H9 (cell line): ENCODE measurements around the gene MICU2. TPM values are rescaled to one million over a fixed set of nuclear protein-coding genes. Genes with fewer than 3 reads are reported as not detected.

ENCODE experiments used
- DNase-seq: peaks from one replicate; pipeline ENCODE4 v3.0.0-alpha.2; 2017
- H2AFZ ChIP-seq: one replicate; pipeline ENCODE4 v1.6.1; 2013; ENCODE audit warnings: mild to moderate bottlenecking, low read length, control low read depth, moderate library complexity
- H2AK5ac ChIP-seq: 2 replicates; pipeline ENCODE4 v1.6.1; 2013; ENCODE audit warnings: low read length, control low read depth, mixed read lengths; ENCODE audit not compliant: insufficient read length
- H2BK120ac ChIP-seq: one replicate; pipeline ENCODE4 v1.6.1; 2013; ENCODE audit warnings: low read depth, mild to moderate bottlenecking, low read length, control low read depth, inconsistent platforms; ENCODE audit not compliant: poor library complexity, severe bottlenecking
- H2BK12ac ChIP-seq: 2 replicates; pipeline ENCODE4 v1.6.1; 2013; ENCODE audit warnings: low read length, control low read depth, mixed read lengths, low read depth; ENCODE audit not compliant: insufficient read length
- H2BK15ac ChIP-seq: 2 replicates; pipeline ENCODE4 v1.6.1; 2013; ENCODE audit warnings: low read depth, low read length, control low read depth
- H2BK20ac ChIP-seq: one replicate; pipeline ENCODE4 v1.6.1; 2013; ENCODE audit warnings: low read depth, mild to moderate bottlenecking, low read length, control low read depth, inconsistent platforms; ENCODE audit not compliant: poor library complexity, severe bottlenecking
- H2BK5ac ChIP-seq: 2 replicates; pipeline ENCODE4 v1.6.1; 2013; ENCODE audit warnings: low read length, control low read depth, mixed read lengths; ENCODE audit not compliant: insufficient read length
- H3K14ac ChIP-seq: 2 replicates; pipeline ENCODE4 v1.6.1; 2013; ENCODE audit warnings: low read length, control low read depth; ENCODE audit not compliant: insufficient read depth
- H3K18ac ChIP-seq: 2 replicates; pipeline ENCODE4 v1.6.1; 2013; ENCODE audit warnings: low read depth, mild to moderate bottlenecking, mixed read lengths, low read length, control low read depth; ENCODE audit not compliant: insufficient read length
- H3K23ac ChIP-seq: 2 replicates; pipeline ENCODE4 v1.6.1; 2013; ENCODE audit warnings: low read length, control low read depth, mixed read lengths, low read depth; ENCODE audit not compliant: insufficient read length
- H3K23me2 ChIP-seq: 2 replicates; pipeline ENCODE4 v1.6.1; 2013; ENCODE audit warnings: low read depth, mild to moderate bottlenecking, mixed read lengths, low read length, control low read depth; ENCODE audit not compliant: insufficient read length, poor library complexity, severe bottlenecking
- H3K27ac ChIP-seq: 2 replicates; pipeline ENCODE4 v1.5.1; 2013; ENCODE audit warnings: low read length, control low read depth, mixed read lengths, low read depth; ENCODE audit not compliant: insufficient read length
- H3K27me3 ChIP-seq: 2 replicates; pipeline ENCODE4 v1.6.1; 2013; ENCODE audit warnings: low read length, control low read depth, inconsistent platforms; ENCODE audit not compliant: insufficient read depth
- H3K4ac ChIP-seq: 2 replicates; pipeline ENCODE4 v1.6.1; 2013; ENCODE audit warnings: low read depth, mild to moderate bottlenecking, control low read depth, inconsistent platforms, low read length, moderate library complexity
- H3K4me1 ChIP-seq: 2 replicates; pipeline ENCODE4 v1.6.1; 2013; ENCODE audit warnings: low read length, control low read depth, inconsistent platforms; ENCODE audit not compliant: insufficient read depth
- H3K4me2 ChIP-seq: 2 replicates; pipeline ENCODE4 v1.6.1; 2013; ENCODE audit warnings: low read length, control low read depth, mixed read lengths; ENCODE audit not compliant: insufficient read length, insufficient read depth
- H3K56ac ChIP-seq: 2 replicates; pipeline ENCODE4 v1.6.1; 2013; ENCODE audit warnings: low read depth, mild to moderate bottlenecking, mixed read lengths, low read length, control low read depth; ENCODE audit not compliant: insufficient read length
- H3K79me1 ChIP-seq: 2 replicates; pipeline ENCODE4 v1.6.1; 2013; ENCODE audit warnings: low read depth, mild to moderate bottlenecking, moderate library complexity, low read length, control low read depth, inconsistent platforms; ENCODE audit not compliant: insufficient read depth, poor library complexity, severe bottlenecking
- H3K79me2 ChIP-seq: 2 replicates; pipeline ENCODE4 v1.6.1; 2013; ENCODE audit warnings: low read length, control low read depth, inconsistent platforms; ENCODE audit not compliant: insufficient read depth
- H3K9ac ChIP-seq: 2 replicates; pipeline ENCODE4 v1.6.1; 2013; ENCODE audit warnings: low read length, control low read depth, mixed read lengths; ENCODE audit not compliant: insufficient read length; ENCODE audit errors: extremely low read depth
- H3K9me3 ChIP-seq: one replicate; pipeline ENCODE4 v1.6.1; 2013; ENCODE audit warnings: low read depth, low read length, inconsistent platforms; ENCODE audit not compliant: control insufficient read depth
- H3T11ph ChIP-seq: one replicate; pipeline ENCODE4 v1.6.1; 2013; ENCODE audit warnings: mild to moderate bottlenecking, low read length, control low read depth, inconsistent platforms
- H4K20me1 ChIP-seq: one replicate; pipeline ENCODE4 v1.6.1; 2013; ENCODE audit not compliant: control insufficient read depth, insufficient read length, insufficient read depth
- H4K5ac ChIP-seq: 2 replicates; pipeline ENCODE4 v1.6.1; 2013; ENCODE audit warnings: low read depth, mild to moderate bottlenecking, mixed read lengths, low read length, control low read depth; ENCODE audit not compliant: insufficient read length
- H4K8ac ChIP-seq: replicated peaks from 2 replicates; pipeline ENCODE4 v1.6.1; 2013; ENCODE audit warnings: low read length, control low read depth, mixed read lengths, low read depth; ENCODE audit not compliant: insufficient read length
- H4K91ac ChIP-seq: 2 replicates; pipeline ENCODE4 v1.6.1; 2013; ENCODE audit warnings: low read depth, mild to moderate bottlenecking, moderate library complexity, mixed read lengths, low read length, control low read depth; ENCODE audit not compliant: insufficient read length
- H3K27ac Mint-ChIP-seq, 3 experiments: 2 replicates in 2 of 3; 3 replicates in 1 of 3; pipeline ENCODE4 v1.8.0; 2020 to 2021; ENCODE audit warnings: mixed read lengths in 3 of 3, mild to moderate bottlenecking in 1 of 3, moderate library complexity in 1 of 3
- H3K27me3 Mint-ChIP-seq: 2 replicates; pipeline ENCODE4 v1.8.0; 2021; ENCODE audit warnings: low read depth, mild to moderate bottlenecking, moderate library complexity, mixed read lengths
- H3K36me3 Mint-ChIP-seq, 3 experiments: 2 replicates in 2 of 3; 3 replicates in 1 of 3; pipeline ENCODE4 v1.8.0; 2020 to 2021; ENCODE audit warnings: low read depth in 3 of 3, mixed read lengths in 3 of 3; ENCODE audit not compliant: insufficient read depth in 1 of 3
- H3K4me1 Mint-ChIP-seq, 2 experiments: 2 replicates each; pipeline ENCODE4 v1.8.0; 2020; ENCODE audit warnings: mixed read lengths in 2 of 2
- H3K4me3 Mint-ChIP-seq, 2 experiments: 2 replicates in 1 of 2; 3 replicates in 1 of 2; pipeline ENCODE4 v1.8.0; 2020 to 2021; ENCODE audit warnings: mild to moderate bottlenecking in 2 of 2, mixed read lengths in 2 of 2, moderate library complexity in 1 of 2
- H3K9me3 Mint-ChIP-seq, 2 experiments: 2 replicates in 1 of 2; 3 replicates in 1 of 2; pipeline ENCODE4 v1.8.0; 2020; ENCODE audit warnings: mild to moderate bottlenecking in 2 of 2, mixed read lengths in 2 of 2, moderate library complexity in 1 of 2
- CTCF ChIP-seq: fragments of 200-600 bp; sonication (generic); conservative IDR thresholded peaks from 3 replicates; pipeline ENCODE4 v1.8.0; 2021; ENCODE audit warnings: antibody characterized with exemption, mild to moderate bottlenecking
- WGBS: extraction: QIAGEN DNeasy Blood & Tissue Kit; methylation state at CpG from one replicate; pipeline ENCODE4 v1.1.7; 2013; ENCODE audit warnings: missing lambda C conversion rate, low lambda C conversion rate, mixed read lengths; ENCODE audit not compliant: insufficient read length; ENCODE audit errors: extremely low coverage; 5-methylcytosine and 5-hydroxymethylcytosine counted together
- total RNA-seq: library from RNA; stranded (reverse); gene quantifications from 2 replicates; pipeline ENCODE4 v1.2.1, GENCODE V29; 2021

Gene MICU2
- total RNA-seq, 1 experiment from 2014 or later: 38.4 TPM

GRCh38 chr13:21518617-21519144, 85.3 kb downstream of the MICU2 start:
- H2BK12ac ChIP-seq: no peak overlapping the region
- H2BK20ac ChIP-seq: no peak overlapping the region
- H3K27me3 ChIP-seq: no peaks in the 10 kb centered on the region
- no peak for TF ChIP-seq CTCF
- no CpG with 5 or more reads among the region's 8 CpGs for WGBS
- H3K9me3 ChIP-seq: no peaks in the 10 kb centered on the region
- H2BK120ac ChIP-seq: no peak overlapping the region
- Mint-ChIP-seq H3K9me3 (no peaks in the 10 kb centered on the region), H3K36me3 (peaks cover 0 to 10% (median 2%) of the 10 kb centered on the region in 3 experiments; a peak in 2 of 7 replicates), H3K4me1 (no peaks in the 10 kb centered on the region), H3K4me3 (no peak overlapping the region), H3K27ac (no peak overlapping the region), H3K27me3 (no peaks in the 10 kb centered on the region)
- H4K5ac ChIP-seq: no peak overlapping the region
- H3K23me2 ChIP-seq: no peaks in the 10 kb centered on the region
- no peaks in the 10 kb centered on the region for H3K4me1 ChIP-seq
- no peak overlapping the region for H3T11ph ChIP-seq
- H2AK5ac ChIP-seq: no peak overlapping the region
- H3K4me2 ChIP-seq: no peak overlapping the region
- no peak for DNase-seq
- H3K79me1 ChIP-seq: no peaks in the 10 kb centered on the region
- H3K23ac ChIP-seq: no peak overlapping the region
- H3K27ac ChIP-seq: no peak overlapping the region
- no peak overlapping the region for H3K9ac ChIP-seq
- H3K14ac ChIP-seq: no peak overlapping the region
- no peak overlapping the region for H3K4ac ChIP-seq
- H4K20me1 ChIP-seq: no peaks in the 10 kb centered on the region
- no peak overlapping the region for H3K18ac ChIP-seq
- no peaks in the 10 kb centered on the region for H3K79me2 ChIP-seq
- no peak overlapping the region for H4K8ac ChIP-seq
- H2BK5ac ChIP-seq: no peak overlapping the region
- H2AFZ ChIP-seq: no peak overlapping the region
- H3K56ac ChIP-seq: no peak overlapping the region
- no peak overlapping the region for H2BK15ac ChIP-seq
- H4K91ac ChIP-seq: no peak overlapping the region
